NCI-H146 treated with DMSO at 0.1 percent for 48 hours (cell line): ENCODE results near the gene LDB3.

Experiments
- DNase-seq: peaks from one replicate; lab custom pipeline; 2025; ENCODE audit not compliant: unreplicated experiment; lab: John Stamatoyannopoulos, UW

Gene LDB3

DNA sequence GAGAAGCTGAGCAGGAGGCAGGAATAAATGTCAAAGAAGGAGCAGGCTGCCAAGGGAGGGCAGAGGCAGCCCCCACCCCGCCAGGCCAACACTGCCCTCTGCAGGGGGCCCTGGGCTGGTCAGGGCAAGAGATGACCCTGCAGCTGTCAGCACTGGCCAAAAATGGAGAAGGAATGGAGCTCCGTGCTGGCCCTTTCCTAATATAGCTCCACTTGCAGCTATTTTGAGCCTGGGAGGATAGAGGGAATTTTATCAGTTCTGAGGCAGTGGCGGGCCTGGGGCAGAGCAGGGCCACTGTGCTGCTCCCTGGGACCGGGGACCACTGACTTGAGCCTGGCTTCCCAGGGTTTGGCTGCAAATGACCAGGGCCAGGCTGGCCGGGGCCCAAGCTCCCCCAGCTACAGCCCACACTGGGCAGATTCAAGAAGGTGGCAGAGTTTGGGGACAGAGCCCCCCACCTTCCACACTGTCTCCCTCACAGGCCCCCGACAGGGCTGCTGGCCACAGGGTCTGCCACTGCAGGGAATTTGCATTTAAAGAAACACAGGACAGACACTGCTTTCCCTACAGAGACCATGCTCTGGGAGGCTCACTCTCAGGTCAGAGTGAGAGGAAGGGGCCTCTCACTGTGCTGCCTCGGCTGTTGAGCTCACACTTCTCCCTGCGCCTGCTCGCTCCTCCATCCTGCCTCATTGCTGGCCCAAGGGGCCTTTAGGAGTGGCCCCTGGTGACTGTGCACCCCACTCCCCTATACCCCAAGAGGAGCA, 16.2 kb downstream of the LDB3 start:
- peak; percentile 18 for DNase-seq

DNA sequence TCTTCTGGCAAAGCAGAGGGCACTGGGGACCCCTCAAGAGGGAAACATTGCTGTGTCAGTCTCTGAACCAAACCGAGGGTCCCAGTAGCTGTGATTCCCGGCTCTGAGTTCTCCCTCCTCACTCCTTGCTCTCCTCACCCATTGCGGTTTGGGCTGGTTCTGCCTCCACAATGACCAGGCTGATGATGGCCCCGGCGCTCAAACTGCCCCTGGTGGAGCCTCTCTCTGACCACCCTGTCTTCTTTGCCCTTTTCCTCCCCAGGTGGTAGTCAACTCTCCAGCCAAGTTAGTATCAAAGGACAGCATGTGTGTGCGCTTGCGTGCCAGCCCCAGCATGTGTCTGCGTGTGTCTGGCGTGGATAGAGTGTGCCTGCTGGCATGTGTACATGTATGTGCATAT, 17.1 kb downstream of the LDB3 start:
- no peak for DNase-seq

DNA sequence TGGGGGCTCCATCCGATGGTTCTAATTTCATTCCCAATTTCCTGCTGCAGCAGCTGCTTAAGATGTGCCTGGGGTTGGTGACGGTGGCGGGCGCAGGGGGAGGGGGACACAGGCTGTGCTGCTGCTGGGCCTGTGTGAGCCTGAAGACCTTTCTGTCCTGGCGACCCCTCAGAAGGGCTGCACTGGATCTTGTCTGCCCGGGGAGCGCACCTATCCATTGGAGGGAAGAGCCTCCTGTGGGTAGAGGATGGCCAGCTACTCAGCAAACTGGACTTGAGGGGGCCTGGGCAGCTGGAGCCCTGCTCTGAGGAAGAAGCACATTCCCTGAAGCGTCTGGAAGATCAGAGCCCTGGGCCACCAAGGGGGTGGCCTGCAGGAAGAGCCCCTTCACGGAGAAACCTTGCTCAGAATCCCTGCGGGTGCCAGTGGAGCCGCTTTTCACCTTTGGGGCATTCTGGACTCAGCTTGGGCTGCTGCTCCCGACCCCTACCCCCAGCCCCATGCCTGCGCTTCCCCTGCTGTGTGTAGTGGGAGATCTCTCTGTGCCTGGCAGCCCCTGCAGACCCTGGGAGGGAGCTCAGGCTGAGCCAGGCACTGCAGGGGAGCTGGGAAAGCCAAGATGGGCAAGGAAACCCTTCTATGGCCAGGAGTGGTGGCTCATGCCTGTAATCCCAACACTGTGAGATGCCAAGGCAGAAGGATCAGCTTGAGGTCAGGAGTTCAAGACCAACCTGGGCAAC, 17.8 kb downstream of the LDB3 start:
- DNase-seq, result no peak

- DNase-seq, result no peak
Measured at GRCh38 chr10:86686972-86687371, 18.7 kb downstream of the LDB3 start.

DNA sequence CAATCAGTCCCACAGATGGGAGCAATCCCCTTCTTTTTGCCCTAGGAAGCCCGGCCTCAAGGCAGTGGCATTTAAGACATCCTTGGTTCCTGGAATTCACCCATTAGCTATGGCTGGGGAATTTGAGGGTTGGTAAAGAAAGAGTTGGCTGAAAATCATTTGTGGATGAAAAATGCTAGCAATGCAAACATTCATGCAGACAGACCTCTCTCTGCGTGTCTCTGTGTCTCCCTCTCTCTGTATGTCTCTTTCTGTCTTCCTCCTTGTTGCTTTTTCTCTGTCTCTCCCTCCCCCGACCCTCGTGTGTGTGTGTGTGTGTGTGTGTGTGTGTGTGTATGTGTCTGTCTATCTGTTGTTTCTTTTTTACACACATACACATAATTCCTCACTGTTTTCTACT, 19.4 kb downstream of the LDB3 start:
- no peak for DNase-seq

- peak; percentile 50 for DNase-seq
Measured at GRCh38 chr10:86688398-86688921, 20.1 kb downstream of the LDB3 start.

DNA sequence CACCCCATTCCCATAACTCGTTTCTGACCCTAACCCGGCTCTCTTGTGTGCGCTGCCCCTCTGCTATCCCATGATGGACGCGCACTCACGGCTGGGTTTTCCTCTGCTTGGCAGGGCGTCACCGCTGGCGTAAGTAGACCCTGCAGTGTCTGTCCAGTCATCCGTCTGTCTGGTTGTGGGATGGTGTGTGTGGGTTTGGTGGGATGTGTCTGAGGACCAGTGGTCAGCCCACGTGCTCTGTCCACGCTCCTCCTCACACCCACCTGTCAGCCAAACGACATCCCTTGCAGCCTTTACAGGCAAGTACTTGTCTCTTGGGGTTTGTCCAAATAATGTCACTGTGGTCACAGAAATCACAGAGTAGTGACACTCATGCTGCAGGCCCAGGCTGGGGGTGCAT, 20.8 kb downstream of the LDB3 start:
- no peak for DNase-seq

GRCh38 chr10:86690231-86690630, 21.9 kb downstream of the LDB3 start:
- no peak for DNase-seq

GRCh38 chr10:86690657-86691084, 22.4 kb downstream of the LDB3 start:
- no peak for DNase-seq

- DNase-seq, result no peak
Measured at GRCh38 chr10:86691333-86692022, 23.2 kb downstream of the LDB3 start.

- DNase-seq, result no peak
Measured at GRCh38 chr10:86692023-86692514, 23.8 kb downstream of the LDB3 start.

DNA sequence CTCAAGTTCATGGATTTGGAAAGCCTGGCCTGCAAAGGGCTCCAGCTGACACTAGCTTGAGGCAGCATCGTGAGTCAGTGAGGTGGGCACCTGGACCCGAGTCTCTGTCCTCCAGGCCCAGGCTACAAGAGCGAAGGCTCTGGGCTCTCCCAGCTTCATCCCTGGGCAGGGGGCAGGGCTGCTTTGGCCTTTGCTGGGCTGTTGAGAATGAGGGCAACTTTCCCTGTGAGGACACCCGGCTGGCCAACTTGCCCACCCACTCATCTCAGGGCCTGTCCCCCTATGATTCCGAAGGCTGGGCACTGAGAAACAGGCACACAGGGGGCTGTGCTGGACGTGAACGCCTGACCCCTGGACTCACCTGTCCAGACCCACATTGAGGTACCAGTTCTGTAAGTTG, 24.4 kb downstream of the LDB3 start:
- DNase-seq, result no peak

DNA sequence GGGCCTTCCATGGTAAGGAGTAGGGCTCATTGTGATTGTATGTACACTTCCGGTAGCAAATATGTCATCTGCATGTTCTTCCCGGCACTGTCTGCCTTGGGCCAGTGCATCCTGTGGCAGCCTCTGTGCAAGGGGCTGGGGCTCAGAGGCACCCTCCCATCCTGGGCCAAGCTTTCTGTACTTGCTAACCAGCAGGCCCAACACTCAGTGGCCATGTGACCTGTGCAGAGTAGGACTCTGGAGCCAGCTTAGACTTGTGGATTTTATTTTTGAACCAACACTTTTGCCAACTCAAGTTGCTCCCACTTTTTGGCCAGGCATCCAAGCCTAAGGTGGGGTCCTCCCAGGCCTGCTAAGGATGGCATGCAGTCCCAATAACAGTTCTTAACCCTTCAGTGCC, 25.0 kb downstream of the LDB3 start:
- DNase-seq, result no peak

- no peak for DNase-seq
Measured at GRCh38 chr10:86693721-86694369, 25.5 kb downstream of the LDB3 start.

DNA sequence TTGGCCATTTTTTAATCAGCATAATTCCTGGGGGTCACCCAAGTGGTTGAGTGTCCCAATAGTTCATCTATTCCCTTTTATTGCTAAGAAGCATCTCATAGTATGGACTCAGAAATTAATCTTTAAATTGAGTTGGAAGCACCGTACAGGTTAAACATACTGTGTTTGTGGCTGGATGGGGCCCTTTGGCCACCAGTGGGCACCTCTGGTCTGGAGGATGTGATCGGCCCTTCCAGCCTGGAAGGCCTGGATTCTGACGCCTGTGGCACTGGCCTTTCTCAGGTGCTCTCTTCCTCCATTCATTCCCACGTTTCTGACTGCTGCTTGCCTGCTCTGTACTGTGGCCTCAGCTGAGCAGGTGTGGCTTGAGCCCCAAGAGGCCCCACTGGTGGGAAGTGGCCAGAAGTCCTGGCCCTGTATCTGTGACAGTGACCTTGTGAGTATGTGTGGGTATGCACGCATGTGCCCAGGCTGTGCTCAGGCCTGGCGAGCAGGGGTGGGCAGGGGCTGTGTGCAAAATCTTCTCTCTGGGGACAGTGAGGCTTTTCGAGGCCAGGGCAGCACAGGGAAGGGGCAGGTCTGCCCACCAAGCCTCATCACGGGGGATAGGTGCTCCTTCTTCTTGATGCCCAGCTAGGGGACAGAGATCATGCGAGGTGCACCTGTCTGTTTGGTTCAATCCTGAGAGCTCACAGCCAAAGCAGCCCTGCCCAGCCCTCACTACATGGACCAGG, 30.1 kb downstream of the LDB3 start:
- DNase-seq, result no peak

- DNase-seq, result no peak
Measured at GRCh38 chr10:86699125-86699524, 30.8 kb downstream of the LDB3 start.

GRCh38 chr10:86699541-86699940, 31.2 kb downstream of the LDB3 start:
- DNase-seq, result no peak

- no peak for DNase-seq
Measured at GRCh38 chr10:86699991-86700840, 31.9 kb downstream of the LDB3 start.

- no peak for DNase-seq
Measured at GRCh38 chr10:86700851-86701617, 32.7 kb downstream of the LDB3 start.
